T-cell (primary cell): ENCODE data around the gene CHD3. TPM values are rescaled to one million over a fixed set of nuclear protein-coding genes. Genes with fewer than 3 reads are reported as not detected.
A peak's percentile ranks its signal among the peaks of the same experiment; 100 is the strongest.

Experiments used
- ATAC-seq, 4 experiments: fragments of 200-7000 bp in 3 of 4; fragments of 150-1000 bp in 1 of 4; cut with Tn5 transposase; replicated peaks in 1 of 4; 1 replicate in 3 of 4; 2 replicates in 1 of 4; pipeline ENCODE4 v1.10.0; 2021; ENCODE audit warnings: moderate library complexity in 3 of 4, mild to moderate bottlenecking in 2 of 4, moderate number of reproducible peaks in 1 of 4
- CTCF ChIA-PET, 2 donors: fragments of 300-600 bp; sonication (Branson Sonifier 250); formaldehyde crosslinking; loops; one replicate each; lab custom pipeline; 2022; ENCODE audit warnings: antibody characterized with exemption in 2 of 2; lab: Charles Lee
- POLR2A ChIA-PET, 2 donors: fragments of 300-600 bp; sonication (Branson Sonifier 250); formaldehyde crosslinking; loops; one replicate each; lab custom pipeline; 2022; ENCODE audit warnings: antibody characterized with exemption in 2 of 2; lab: Charles Lee
- DNase-seq, 35 experiments: peaks; one replicate each; pipeline versions ENCODE4 v3.0.0 to v3.0.0-alpha.2; 2013 to 2023
- H3K27ac ChIP-seq: one replicate; pipeline ENCODE4 v1.5.1; 2013; ENCODE audit warnings: low read length
- H3K27me3 ChIP-seq, 2 experiments: replicated peaks in 1 of 2; 1 replicate in 1 of 2; 2 replicates in 1 of 2; pipeline versions ENCODE4 v1.6.1 to v1.7.0; 2013; ENCODE audit warnings: low read length in 1 of 2, mixed read lengths in 1 of 2; ENCODE audit not compliant: control insufficient read depth in 2 of 2, insufficient read depth in 2 of 2; ENCODE audit errors: extremely low read depth in 1 of 2
- H3K36me3 ChIP-seq, 2 donors: 1 replicate in 1 of 2; 2 replicates in 1 of 2; pipeline versions ENCODE4 v1.6.1 to v1.7.0; 2013; ENCODE audit warnings: low read length in 1 of 2; ENCODE audit not compliant: control insufficient read depth in 2 of 2, insufficient read depth in 1 of 2; ENCODE audit errors: extremely low read depth in 1 of 2
- H3K4me1 ChIP-seq, 2 experiments: 1 replicate in 1 of 2; 2 replicates in 1 of 2; pipeline versions ENCODE4 v1.6.1 to v1.7.0; 2013; ENCODE audit warnings: low read length in 2 of 2, mixed read lengths in 1 of 2; ENCODE audit not compliant: insufficient read depth in 2 of 2, control insufficient read depth in 1 of 2; ENCODE audit errors: extremely low read depth in 1 of 2
- H3K4me3 ChIP-seq, 2 donors: 1 replicate in 1 of 2; 2 replicates in 1 of 2; pipeline versions ENCODE4 v1.5.1 to v1.7.0; 2013; ENCODE audit warnings: mild to moderate bottlenecking in 2 of 2, low read length in 1 of 2, moderate library complexity in 1 of 2; ENCODE audit not compliant: control insufficient read depth in 1 of 2; ENCODE audit errors: extremely low read depth in 1 of 2
- H3K9me3 ChIP-seq: 2 replicates; pipeline ENCODE4 v1.7.0; 2013
- H3K27ac Mint-ChIP-seq, 2 donors: one replicate each; pipeline ENCODE4 v1.8.0; 2020 to 2021; ENCODE audit warnings: mild to moderate bottlenecking in 2 of 2, mixed read lengths in 2 of 2
- H3K27me3 Mint-ChIP-seq, 2 donors: one replicate each; pipeline ENCODE4 v1.8.0; 2021 to 2022; ENCODE audit warnings: mixed read lengths in 2 of 2
- H3K36me3 Mint-ChIP-seq: one replicate; pipeline ENCODE4 v1.8.0; 2021; ENCODE audit warnings: mixed read lengths
- H3K4me1 Mint-ChIP-seq, 3 donors: one replicate each; pipeline ENCODE4 v1.8.0; 2020 to 2022; ENCODE audit warnings: mixed read lengths in 3 of 3, mild to moderate bottlenecking in 1 of 3
- H3K4me3 Mint-ChIP-seq, 3 donors: one replicate each; pipeline ENCODE4 v1.8.0; 2020 to 2022; ENCODE audit warnings: mild to moderate bottlenecking in 3 of 3, mixed read lengths in 3 of 3, moderate library complexity in 3 of 3
- H3K9me3 Mint-ChIP-seq, 3 donors: one replicate each; pipeline ENCODE4 v1.8.0; 2020 to 2022; ENCODE audit warnings: mixed read lengths in 3 of 3
- WGBS: methylation state at CpG from one replicate; pipeline ENCODE4 v1.1.5; 2013; ENCODE audit warnings: missing lambda C conversion rate; ENCODE audit not compliant: insufficient coverage; 5-methylcytosine and 5-hydroxymethylcytosine counted together
- total RNA-seq, 35 experiments: library from RNA in 6 of 35; stranded (reverse) in 6 of 35; fragments of 120-200 nt in 1 of 35; gene quantifications; one replicate each; pipeline versions ENCODE4 v1.2.1 to v1.2.4 and lab custom pipeline; 2013 to 2026

The CHD3 gene
- total RNA-seq (100 to 1,000 TPM; 250 to 331 (median 274) TPM), total RNA-seq (lab: John Stamatoyannopoulos, UW) (259 to 671 (median 573) reads per million in 29 experiments)
- 160 TPM for total RNA-seq (2013)

DNA sequence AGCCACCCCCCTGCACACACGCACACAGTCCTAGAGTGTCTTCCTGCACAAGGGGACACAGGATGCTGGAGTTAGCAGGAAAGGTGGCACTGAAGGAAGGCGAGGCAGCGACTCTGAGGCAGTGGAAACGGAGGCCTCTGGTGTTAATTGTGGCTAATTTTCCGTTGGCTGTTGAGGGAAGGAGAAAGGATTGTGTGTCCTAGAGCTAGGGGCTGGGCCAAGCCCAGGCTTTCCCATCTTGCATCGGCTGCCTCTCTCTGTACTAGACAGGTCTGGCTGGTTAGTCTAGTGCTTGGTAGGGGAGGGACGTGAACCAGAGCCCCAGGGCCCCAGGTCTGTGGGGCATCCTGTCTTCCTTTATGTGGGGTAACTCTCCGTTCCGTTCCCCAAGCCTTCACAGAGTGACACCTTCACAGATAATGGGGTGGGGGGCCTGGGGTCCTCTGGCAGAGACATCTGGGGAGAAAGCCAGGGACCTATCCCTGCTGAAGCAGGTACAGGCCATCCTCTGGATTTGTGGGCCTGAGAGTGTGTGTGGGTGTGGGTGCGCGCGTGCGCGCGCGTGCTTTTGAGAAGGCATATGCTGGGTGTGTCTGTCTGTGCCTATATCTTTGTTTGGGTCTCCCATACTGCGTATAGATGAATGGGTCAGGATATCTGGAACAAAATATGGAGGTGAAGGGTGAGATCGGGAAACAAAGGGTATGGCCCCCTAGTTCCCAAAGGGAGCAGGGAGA lies at the start of gene CHD3:
TSS of gene CHD3 (plus strand) at position 606 of the 737 bp plus-strand sequence. CDS start 212 bp downstream, outside the sequence.
- 10% methylated on average over 14 of the region's 18 CpGs for WGBS
- H3K4me3 Mint-ChIP-seq: no peak within 1 kb of the TSS

DNA sequence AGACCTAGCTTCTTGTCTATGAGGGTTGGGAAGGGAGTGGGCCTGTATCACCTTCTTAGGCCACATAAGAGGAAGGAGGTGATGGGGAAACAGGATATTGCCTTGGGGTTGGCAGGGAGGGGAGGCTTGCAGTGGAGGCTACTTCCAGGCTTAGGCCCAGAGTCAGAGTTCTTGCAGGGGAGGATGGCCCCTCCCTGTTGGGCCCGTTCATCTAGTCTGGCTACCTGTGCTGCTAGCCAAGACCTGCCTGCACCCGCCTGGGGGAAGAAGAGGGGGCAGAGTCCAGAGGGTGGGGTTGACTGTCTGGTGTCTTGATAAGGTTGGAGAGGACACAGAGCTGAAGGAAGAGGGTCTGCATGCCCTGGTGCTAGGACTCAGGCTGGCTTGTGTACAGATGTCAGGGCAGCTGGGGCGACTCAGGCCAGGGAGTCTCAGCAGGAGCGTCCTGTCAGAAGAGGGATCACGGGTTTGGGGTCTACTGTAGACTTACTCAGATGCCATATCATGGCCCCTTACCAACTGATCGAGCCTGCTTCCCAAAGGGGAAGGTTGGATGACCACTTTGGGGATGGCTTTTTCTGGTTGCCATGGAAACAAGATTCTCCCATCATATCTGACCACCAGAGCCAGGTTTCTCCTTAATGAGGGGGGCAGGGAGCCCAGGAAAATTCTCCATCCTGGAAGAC lies 49.3 kb upstream of the CHD3 start:
- Mint-ChIP-seq H3K36me3 (peaks cover 3% of the 10 kb centered on the region), H3K27me3 (no peaks in the 10 kb centered on the region)

More for the DNA sequence above, at the start of gene CHD3:
- Histone ChIP-seq H3K9me3 (no peaks in the 10 kb centered on the region), H3K4me3 (peak within 1 kb of the TSS; percentile 85 to 91), H3K4me1 (peaks cover 11 to 47% of the 10 kb centered on the region in 2 experiments), H3K27me3 (no peaks in the 10 kb centered on the region), H3K27ac (peak within 1 kb of the TSS; percentile 32), H3K36me3 (peaks cover 11 to 36% of the 10 kb centered on the region in 2 donors)
- Mint-ChIP-seq H3K27ac (no peak within 1 kb of the TSS), H3K27me3 (no peaks in the 10 kb centered on the region), H3K9me3 (no peaks in the 10 kb centered on the region), H3K4me1 (peaks cover 9 to 15% (median 10%) of the 10 kb centered on the region in 3 donors), H3K36me3 (peaks cover 15% of the 10 kb centered on the region)
- DNase-seq (peak in 27 of 35 experiments; percentile 11 to 55 (median 30)), ATAC-seq (peak; percentile 15 to 29 (median 25))
- ChIA-PET POLR2A (no interaction called here), CTCF (interaction anchor here in 1 of 2 donors (0.9 kb wide), 1 partner anchor 231 kb away, joined by 3 read pairs; no protein-coding TSS in a partner anchor)

DNA sequence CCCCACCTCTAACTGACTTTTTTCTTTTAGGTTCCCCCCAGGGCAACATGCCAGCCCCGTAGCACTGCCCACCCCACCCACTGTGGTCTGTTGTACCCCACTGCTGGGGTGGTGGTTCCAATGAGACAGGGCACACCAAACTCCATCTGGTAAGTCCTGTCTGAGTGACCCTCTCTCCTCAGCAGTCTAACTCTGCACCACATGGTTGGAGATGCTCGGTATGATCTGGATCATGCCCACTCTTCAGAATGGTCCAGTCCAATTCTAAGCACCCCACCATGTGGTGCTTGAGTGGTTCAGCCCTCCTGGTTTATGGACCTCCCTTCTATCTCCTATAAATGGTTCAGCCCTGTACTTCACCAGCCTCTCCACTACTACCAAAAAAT lies 48.7 kb upstream of the CHD3 start:
- peak overlapping the region in 1 of 3 donors; percentile 100 for H3K4me3 Mint-ChIP-seq
- peaks cover 45 to 86% of the 10 kb centered on the region in 2 experiments for H3K4me1 ChIP-seq
- no peaks in the 10 kb centered on the region for H3K27me3 ChIP-seq
- H3K4me1 Mint-ChIP-seq: peaks cover 61 to 82% (median 70%) of the 10 kb centered on the region in 3 donors
- H3K27ac ChIP-seq: peak overlapping the region; percentile 100
- H3K9me3 ChIP-seq: no peaks in the 10 kb centered on the region
- ATAC-seq: no peak
- no peaks in the 10 kb centered on the region for H3K27me3 Mint-ChIP-seq
- H3K9me3 Mint-ChIP-seq: no peaks in the 10 kb centered on the region
- no peak overlapping the region for H3K4me3 ChIP-seq
- WGBS: 100% methylated on average over 1 of the region's 2 CpGs
- peak overlapping the region; percentile 93 to 94 for H3K27ac Mint-ChIP-seq
- peak in 2 of 35 experiments; percentile 24 to 48 for DNase-seq
- POLR2A ChIA-PET: no interaction called here
- H3K36me3 ChIP-seq: peaks cover 0 to 11% of the 10 kb centered on the region in 2 donors
- H3K36me3 Mint-ChIP-seq: peaks cover 3% of the 10 kb centered on the region
- CTCF ChIA-PET: no interaction called here

More for the DNA sequence above, 49.3 kb upstream of the CHD3 start:
- DNase-seq: peak in 1 of 35 experiments; percentile 39
- no peaks in the 10 kb centered on the region for H3K9me3 ChIP-seq
- Mint-ChIP-seq H3K9me3 (no peaks in the 10 kb centered on the region), H3K4me3 (peak overlapping the region; percentile 21 to 100 (median 58)), H3K27ac (peak overlapping the region; percentile 85 to 94), H3K4me1 (peaks cover 60 to 82% (median 68%) of the 10 kb centered on the region in 3 donors)
- H3K36me3 ChIP-seq: peaks cover 0 to 11% of the 10 kb centered on the region in 2 donors
- no peaks in the 10 kb centered on the region for H3K27me3 ChIP-seq
- H3K4me3 ChIP-seq: peak overlapping the region in 1 of 2 donors; percentile 52
- ChIA-PET CTCF (no interaction called here), POLR2A (no interaction called here)
- ATAC-seq: no peak
- 68% methylated on average over 3 of the region's 6 CpGs for WGBS
- peak overlapping the region; percentile 100 for H3K27ac ChIP-seq
- peaks cover 43 to 86% of the 10 kb centered on the region in 2 experiments for H3K4me1 ChIP-seq

DNA sequence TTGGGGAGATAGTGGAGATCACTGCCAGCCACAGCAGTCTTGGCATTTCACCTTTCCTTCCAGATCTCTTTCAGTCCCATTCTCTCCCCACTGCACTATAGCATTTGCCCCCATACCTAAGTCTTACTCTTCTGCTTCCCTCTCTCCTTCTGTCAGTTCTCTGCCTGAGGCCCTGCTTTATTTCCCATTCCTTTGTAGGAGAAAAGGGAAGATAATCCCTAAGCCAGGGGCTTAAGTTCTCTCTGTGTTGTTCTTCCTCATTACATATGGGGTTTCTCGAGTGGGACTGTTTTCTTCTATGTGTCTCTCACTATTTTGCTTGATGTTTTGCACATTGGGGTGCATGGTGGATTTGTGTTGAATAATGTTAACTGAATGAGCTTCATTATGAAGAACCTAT lies 48.1 kb upstream of the CHD3 start:
- H3K9me3 Mint-ChIP-seq: no peaks in the 10 kb centered on the region
- H3K36me3 Mint-ChIP-seq: peaks cover 3% of the 10 kb centered on the region
- H3K4me1 Mint-ChIP-seq: peaks cover 64 to 82% (median 74%) of the 10 kb centered on the region in 3 donors
- CTCF ChIA-PET: interaction anchor here in 1 of 2 donors (0.7 kb wide), 1 partner anchor 16 kb away, joined by 3 read pairs; no protein-coding TSS in a partner anchor
- Histone ChIP-seq H3K36me3 (peaks cover under 1 to 16% of the 10 kb centered on the region in 2 donors), H3K4me3 (peak overlapping the region in 1 of 2 donors; percentile 28), H3K9me3 (no peaks in the 10 kb centered on the region), H3K27me3 (no peaks in the 10 kb centered on the region), H3K27ac (peak overlapping the region; percentile 100), H3K4me1 (peaks cover 51 to 91% of the 10 kb centered on the region in 2 experiments)
- peak overlapping the region; percentile 93 to 94 for H3K27ac Mint-ChIP-seq
- DNase-seq: no peak
- POLR2A ChIA-PET: interaction anchor here in 1 of 2 donors (1.3 kb wide), 1 partner anchor 17 kb away, joined by 3 read pairs; the partner anchor contains the start of gene NAA38
- no peaks in the 10 kb centered on the region for H3K27me3 Mint-ChIP-seq
- no peak for ATAC-seq
- H3K4me3 Mint-ChIP-seq: peak overlapping the region; percentile 82 to 100 (median 87)
- whole genome bisulfite sequencing: no CpG with 5 or more reads among the region's 1 CpG

DNA sequence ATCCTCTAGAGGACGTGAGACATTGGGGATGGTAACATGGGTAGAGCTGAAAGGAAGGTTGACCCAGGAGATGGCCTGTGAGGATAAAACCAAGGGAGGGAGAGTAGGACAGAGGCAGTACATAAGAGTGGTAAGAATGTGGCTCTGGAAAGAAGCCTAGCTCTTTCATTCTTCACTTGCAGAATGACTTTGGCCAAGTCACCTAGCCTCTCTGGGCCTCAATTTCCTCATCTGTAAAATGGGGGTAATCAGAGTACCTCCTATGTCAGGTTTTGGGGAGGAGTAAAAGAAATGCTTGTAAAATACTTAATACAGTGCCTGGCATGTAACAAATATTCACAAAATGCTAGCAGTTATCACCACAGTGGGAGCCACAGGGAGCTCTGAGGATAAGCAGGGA lies 47.7 kb upstream of the CHD3 start:
- H3K4me3 Mint-ChIP-seq: peak overlapping the region; percentile 82 to 100 (median 87)
- peak overlapping the region; percentile 93 to 94 for H3K27ac Mint-ChIP-seq
- DNase-seq (peak in 1 of 35 experiments; percentile 16), ATAC-seq (no peak)
- no peaks in the 10 kb centered on the region for H3K27me3 Mint-ChIP-seq
- peaks cover 67 to 82% (median 78%) of the 10 kb centered on the region in 3 donors for H3K4me1 Mint-ChIP-seq
- Histone ChIP-seq H3K4me1 (peaks cover 53 to 91% of the 10 kb centered on the region in 2 experiments), H3K36me3 (peaks cover 3 to 20% of the 10 kb centered on the region in 2 donors), H3K4me3 (peak overlapping the region in 1 of 2 donors; percentile 33), H3K9me3 (no peaks in the 10 kb centered on the region), H3K27me3 (no peaks in the 10 kb centered on the region), H3K27ac (peak overlapping the region; percentile 100)
- peaks cover 3% of the 10 kb centered on the region for H3K36me3 Mint-ChIP-seq
- ChIA-PET CTCF (interaction anchor here in 1 of 2 donors (0.7 kb wide), 1 partner anchor 16 kb away, joined by 3 read pairs; no protein-coding TSS in a partner anchor), POLR2A (interaction anchor here in 1 of 2 donors (1.3 kb wide), 1 partner anchor 16 kb away, joined by 3 read pairs; the partner anchor contains the start of gene NAA38)
- no CpG with 5 or more reads among the region's 1 CpG for WGBS
- no peaks in the 10 kb centered on the region for H3K9me3 Mint-ChIP-seq
